ENCODE measurements around the gene SV2C. TPM values are rescaled to one million over a fixed set of nuclear protein-coding genes. Genes with fewer than 3 reads are reported as not detected.
A peak's percentile ranks its signal among the peaks of the same experiment; 100 is the strongest.
"Not testable (repeated sequence)": the region's sequence is repeated elsewhere in the genome, so short reads cannot be mapped to it uniquely, and the experiment has no call there.

SV2C gene
- 0.08 and 0.10 TPM in 2 replicates for polyA plus RNA-seq (2013)

- Histone ChIP-seq H3K23ac (ENCODE audit: low read length) (no peak within 1 kb of the TSS), H3K4ac (ENCODE audit: low read depth, low read length) (no peak within 1 kb of the TSS), H2AFZ (ENCODE audit: insufficient read depth, low read length, poor library complexity) (no peak within 1 kb of the TSS), H3K14ac (ENCODE audit: low read length) (no peak within 1 kb of the TSS), H3K4me1 (ENCODE audit: control insufficient read depth in 1 of 2, insufficient read depth in 2 of 2, low read length in 2 of 2) (peaks cover 12 to 18% of the 10 kb centered on the region in 2 experiments), H3K79me2 (ENCODE audit: control insufficient read depth, insufficient read depth, low read length, poor library complexity) (no peaks in the 10 kb centered on the region), H4K91ac (ENCODE audit: low read depth, low read length) (no peak within 1 kb of the TSS), H3K9ac (ENCODE audit: low read length) (no peak within 1 kb of the TSS), H2BK120ac (ENCODE audit: insufficient read depth, low read length, poor library complexity) (no peak within 1 kb of the TSS), H3K4me2 (ENCODE audit: low read length) (peak within 1 kb of the TSS; percentile 74), H3K27ac (ENCODE audit: low read depth, low read length) (no peak within 1 kb of the TSS), H3K79me1 (ENCODE audit: low read length) (no peaks in the 10 kb centered on the region), H3K4me3 (ENCODE audit: low read depth, low read length) (peak within 1 kb of the TSS; percentile 54), H2BK5ac (ENCODE audit: low read depth, low read length, poor library complexity) (no peak within 1 kb of the TSS), H2BK12ac (ENCODE audit: low read length) (no peak within 1 kb of the TSS), H4K12ac (ENCODE audit: low read depth, low read length) (no peak within 1 kb of the TSS), H4K8ac (ENCODE audit: low read depth, low read length) (no peak within 1 kb of the TSS), H3K9me3 (ENCODE audit: insufficient read depth, low read depth, low read length) (peaks cover 2% of the 10 kb centered on the region), H3K27me3 (ENCODE audit: insufficient read depth, low read length) (peaks cover 38% of the 10 kb centered on the region), H3K18ac (ENCODE audit: low read length) (no peak within 1 kb of the TSS), H3K36me3 (ENCODE audit: control insufficient read depth in 1 of 2, insufficient read depth in 2 of 2, low read length in 2 of 2) (no peaks in the 10 kb centered on the region), H2AK5ac (ENCODE audit: low read length) (no peak within 1 kb of the TSS)
- DNase-seq: peak in 1 of 2 donors; percentile 6
- WGBS (ENCODE audit: extremely low coverage, insufficient coverage, insufficient read length): no CpG with 5 or more reads among the region's 63 CpGs
These were observed at the start of gene SV2C for GRCh38 chr5:76082772-76083554. Gene SV2C (plus strand): TSS chr5:76083383. CDS start chr5:76131751, 48,368 bp downstream.

- not testable (repeated sequence) for H3K9ac ChIP-seq (ENCODE audit: low read length); H4K12ac ChIP-seq (ENCODE audit: low read depth, low read length); H2BK120ac ChIP-seq (ENCODE audit: insufficient read depth, low read length, poor library complexity); H3K4me1 ChIP-seq (ENCODE audit: control insufficient read depth in 1 of 2, insufficient read depth in 2 of 2, low read length in 2 of 2); H3K4ac ChIP-seq (ENCODE audit: low read depth, low read length); H3K4me3 ChIP-seq (ENCODE audit: low read depth, low read length); H3K36me3 ChIP-seq (ENCODE audit: control insufficient read depth in 1 of 2, insufficient read depth in 2 of 2, low read length in 2 of 2); H2AFZ ChIP-seq (ENCODE audit: insufficient read depth, low read length, poor library complexity); H3K18ac ChIP-seq (ENCODE audit: low read length); H3K14ac ChIP-seq (ENCODE audit: low read length); H4K8ac ChIP-seq (ENCODE audit: low read depth, low read length); H3K79me1 ChIP-seq (ENCODE audit: low read length); H3K23ac ChIP-seq (ENCODE audit: low read length); H2BK5ac ChIP-seq (ENCODE audit: low read depth, low read length, poor library complexity); H3K79me2 ChIP-seq (ENCODE audit: control insufficient read depth, insufficient read depth, low read length, poor library complexity); H2AK5ac ChIP-seq (ENCODE audit: low read length); H4K91ac ChIP-seq (ENCODE audit: low read depth, low read length); H2BK12ac ChIP-seq (ENCODE audit: low read length); H3K27ac ChIP-seq (ENCODE audit: low read depth, low read length); H3K9me3 ChIP-seq (ENCODE audit: insufficient read depth, low read depth, low read length); H3K27me3 ChIP-seq (ENCODE audit: insufficient read depth, low read length); DNase-seq
- WGBS (ENCODE audit: extremely low coverage, insufficient coverage, insufficient read length): no CpG with 5 or more reads among the region's 18 CpGs
- H3K4me2 ChIP-seq (ENCODE audit: low read length): peak overlapping the region; percentile 51
These were observed 45.4 kb upstream of the SV2C start for GRCh38 chr5:76037736-76038151.

- H3K36me3 ChIP-seq (ENCODE audit: control insufficient read depth in 1 of 2, insufficient read depth in 2 of 2, low read length in 2 of 2): no peaks in the 10 kb centered on the region
- no peak overlapping the region for H3K9ac ChIP-seq (ENCODE audit: low read length)
- H2BK5ac ChIP-seq (ENCODE audit: low read depth, low read length, poor library complexity): no peak overlapping the region
- no peak overlapping the region for H4K12ac ChIP-seq (ENCODE audit: low read depth, low read length)
- H3K4me1 ChIP-seq (ENCODE audit: control insufficient read depth in 1 of 2, insufficient read depth in 2 of 2, low read length in 2 of 2): no peaks in the 10 kb centered on the region
- H2BK120ac ChIP-seq (ENCODE audit: insufficient read depth, low read length, poor library complexity): no peak overlapping the region
- H3K14ac ChIP-seq (ENCODE audit: low read length): no peak overlapping the region
- no peak overlapping the region for H2BK12ac ChIP-seq (ENCODE audit: low read length)
- H3K27me3 ChIP-seq (ENCODE audit: insufficient read depth, low read length): no peaks in the 10 kb centered on the region
- no peaks in the 10 kb centered on the region for H3K79me2 ChIP-seq (ENCODE audit: control insufficient read depth, insufficient read depth, low read length, poor library complexity)
- H3K23ac ChIP-seq (ENCODE audit: low read length): no peak overlapping the region
- no peak overlapping the region for H3K4ac ChIP-seq (ENCODE audit: low read depth, low read length)
- H3K79me1 ChIP-seq (ENCODE audit: low read length): no peaks in the 10 kb centered on the region
- no peak overlapping the region for H2AK5ac ChIP-seq (ENCODE audit: low read length)
- H3K4me3 ChIP-seq (ENCODE audit: low read depth, low read length): no peak overlapping the region
- H3K18ac ChIP-seq (ENCODE audit: low read length): no peak overlapping the region
- peak overlapping the region; percentile 51 for H3K4me2 ChIP-seq (ENCODE audit: low read length)
- no peak for DNase-seq
- H2AFZ ChIP-seq (ENCODE audit: insufficient read depth, low read length, poor library complexity): no peak overlapping the region
- H4K91ac ChIP-seq (ENCODE audit: low read depth, low read length): no peak overlapping the region
- H4K8ac ChIP-seq (ENCODE audit: low read depth, low read length): no peak overlapping the region
- no peak overlapping the region for H3K27ac ChIP-seq (ENCODE audit: low read depth, low read length)
- no peaks in the 10 kb centered on the region for H3K9me3 ChIP-seq (ENCODE audit: insufficient read depth, low read depth, low read length)
These were observed 45.0 kb upstream of the SV2C start for GRCh38 chr5:76038212-76038611.

GRCh38 chr5:76040806-76041205 lies 42.4 kb upstream of the SV2C start:
- Histone ChIP-seq H3K36me3 (ENCODE audit: control insufficient read depth in 1 of 2, insufficient read depth in 2 of 2, low read length in 2 of 2) (no peaks in the 10 kb centered on the region), H2BK5ac (ENCODE audit: low read depth, low read length, poor library complexity) (no peak overlapping the region), H4K12ac (ENCODE audit: low read depth, low read length) (no peak overlapping the region), H3K4me3 (ENCODE audit: low read depth, low read length) (no peak overlapping the region), H3K4me1 (ENCODE audit: control insufficient read depth in 1 of 2, insufficient read depth in 2 of 2, low read length in 2 of 2) (no peaks in the 10 kb centered on the region), H2BK120ac (ENCODE audit: insufficient read depth, low read length, poor library complexity) (no peak overlapping the region), H3K4me2 (ENCODE audit: low read length) (no peak overlapping the region), H2BK12ac (ENCODE audit: low read length) (no peak overlapping the region), H3K27me3 (ENCODE audit: insufficient read depth, low read length) (no peaks in the 10 kb centered on the region), H3K23ac (ENCODE audit: low read length) (no peak overlapping the region), H3K27ac (ENCODE audit: low read depth, low read length) (no peak overlapping the region), H4K91ac (ENCODE audit: low read depth, low read length) (no peak overlapping the region), H3K79me1 (ENCODE audit: low read length) (no peaks in the 10 kb centered on the region), H3K79me2 (ENCODE audit: control insufficient read depth, insufficient read depth, low read length, poor library complexity) (no peaks in the 10 kb centered on the region), H3K18ac (ENCODE audit: low read length) (no peak overlapping the region), H3K4ac (ENCODE audit: low read depth, low read length) (no peak overlapping the region), H4K8ac (ENCODE audit: low read depth, low read length) (no peak overlapping the region), H2AFZ (ENCODE audit: insufficient read depth, low read length, poor library complexity) (no peak overlapping the region), H3K9me3 (ENCODE audit: insufficient read depth, low read depth, low read length) (no peaks in the 10 kb centered on the region), H3K9ac (ENCODE audit: low read length) (no peak overlapping the region), H2AK5ac (ENCODE audit: low read length) (no peak overlapping the region), H3K14ac (ENCODE audit: low read length) (no peak overlapping the region)
- no CpG with 5 or more reads among the region's 2 CpGs for WGBS (ENCODE audit: extremely low coverage, insufficient coverage, insufficient read length)
- DNase-seq: no peak
